HFF-Myc (cell line): ENCODE data around the gene ZNF574.

ENCODE experiments used
- DNase-seq: peaks from one replicate; pipeline ENCODE4 v3.0.0-alpha.2; 2011; ENCODE audit warnings: low read depth; ENCODE audit errors: extremely low read depth
- H3K4me3 ChIP-seq: replicated peaks from 2 replicates; pipeline ENCODE4 v1.5.1; 2011; ENCODE audit warnings: low read depth, mild to moderate bottlenecking, control low read depth, low read length
- TF ChIP-seq, protein P1 (sequence below): IDR thresholded peaks from 2 replicates; pipeline ENCODE4 v1.5.1; 2012; ENCODE audit warnings: mild to moderate bottlenecking, low read depth, low read length, control low read depth; ENCODE audit errors: missing control alignments

Gene ZNF574

DNA sequence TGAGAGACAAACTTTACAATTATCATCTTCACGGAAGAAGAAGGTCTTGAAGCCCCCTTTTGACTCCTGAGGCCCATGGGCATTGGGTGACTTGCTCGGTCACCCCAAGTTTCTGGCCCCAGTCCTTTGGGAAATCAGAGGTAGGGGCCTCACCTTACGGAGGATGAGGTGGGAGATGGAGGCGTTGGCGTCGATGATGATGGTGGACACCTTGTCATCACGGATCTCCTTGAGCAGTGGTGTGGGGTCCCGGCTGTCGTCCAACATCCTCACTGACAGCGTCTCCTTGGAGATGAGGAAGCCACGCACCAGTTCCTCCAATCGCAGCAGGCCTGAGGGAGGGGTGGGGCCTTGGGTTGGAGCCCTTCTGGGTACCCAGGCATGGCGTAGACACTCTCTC, 16.8 kb upstream of the ZNF574 start:
- TF ChIP-seq, protein P1, sequence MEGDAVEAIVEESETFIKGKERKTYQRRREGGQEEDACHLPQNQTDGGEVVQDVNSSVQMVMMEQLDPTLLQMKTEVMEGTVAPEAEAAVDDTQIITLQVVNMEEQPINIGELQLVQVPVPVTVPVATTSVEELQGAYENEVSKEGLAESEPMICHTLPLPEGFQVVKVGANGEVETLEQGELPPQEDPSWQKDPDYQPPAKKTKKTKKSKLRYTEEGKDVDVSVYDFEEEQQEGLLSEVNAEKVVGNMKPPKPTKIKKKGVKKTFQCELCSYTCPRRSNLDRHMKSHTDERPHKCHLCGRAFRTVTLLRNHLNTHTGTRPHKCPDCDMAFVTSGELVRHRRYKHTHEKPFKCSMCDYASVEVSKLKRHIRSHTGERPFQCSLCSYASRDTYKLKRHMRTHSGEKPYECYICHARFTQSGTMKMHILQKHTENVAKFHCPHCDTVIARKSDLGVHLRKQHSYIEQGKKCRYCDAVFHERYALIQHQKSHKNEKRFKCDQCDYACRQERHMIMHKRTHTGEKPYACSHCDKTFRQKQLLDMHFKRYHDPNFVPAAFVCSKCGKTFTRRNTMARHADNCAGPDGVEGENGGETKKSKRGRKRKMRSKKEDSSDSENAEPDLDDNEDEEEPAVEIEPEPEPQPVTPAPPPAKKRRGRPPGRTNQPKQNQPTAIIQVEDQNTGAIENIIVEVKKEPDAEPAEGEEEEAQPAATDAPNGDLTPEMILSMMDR: no peak
- no peak overlapping the region for H3K4me3 ChIP-seq
- no peak for DNase-seq

DNA sequence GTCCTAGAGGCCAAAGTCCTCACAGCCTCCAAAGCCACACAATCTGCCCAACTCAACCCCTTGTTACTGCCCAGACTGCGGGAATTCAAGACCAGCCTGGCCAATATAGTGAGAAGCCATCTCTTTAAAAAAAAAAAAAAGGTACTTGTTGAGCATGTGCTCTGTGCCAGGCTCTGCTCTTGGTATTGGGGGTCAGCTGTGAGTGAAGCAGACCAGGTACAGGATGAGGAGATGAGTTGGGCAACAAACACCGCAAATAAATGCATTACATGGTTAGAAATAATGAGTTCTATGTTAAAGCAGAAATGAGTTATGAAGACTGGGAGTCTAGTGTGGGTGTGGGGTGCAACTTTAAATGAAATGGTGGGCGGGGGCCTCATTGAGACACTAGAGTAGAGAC, 15.8 kb upstream of the ZNF574 start:
- H3K4me3 ChIP-seq: no peak overlapping the region
- TF ChIP-seq, protein P1: no peak
- DNase-seq: no peak

DNA sequence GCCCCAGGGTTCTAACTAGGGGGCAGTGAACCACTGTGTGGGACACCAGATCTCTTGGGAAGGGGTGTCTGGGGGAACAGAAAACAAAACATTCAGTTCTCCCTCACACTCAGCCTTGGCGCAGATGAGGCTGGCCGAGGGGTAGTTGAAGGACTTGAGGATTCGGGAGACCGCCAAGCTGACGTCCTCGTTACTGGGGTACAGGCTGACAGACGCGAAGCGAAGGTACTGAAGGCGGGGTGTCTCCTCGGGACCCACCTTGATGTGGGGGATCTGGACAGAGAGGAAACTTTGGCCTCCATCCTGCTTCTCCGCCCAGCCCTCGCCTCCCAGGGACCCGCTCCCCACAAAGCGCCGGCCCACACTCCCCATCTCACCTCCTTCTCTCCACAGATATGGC, 13.6 kb upstream of the ZNF574 start:
- no peak for DNase-seq
- TF ChIP-seq, protein P1: no peak
- no peak overlapping the region for H3K4me3 ChIP-seq

DNA sequence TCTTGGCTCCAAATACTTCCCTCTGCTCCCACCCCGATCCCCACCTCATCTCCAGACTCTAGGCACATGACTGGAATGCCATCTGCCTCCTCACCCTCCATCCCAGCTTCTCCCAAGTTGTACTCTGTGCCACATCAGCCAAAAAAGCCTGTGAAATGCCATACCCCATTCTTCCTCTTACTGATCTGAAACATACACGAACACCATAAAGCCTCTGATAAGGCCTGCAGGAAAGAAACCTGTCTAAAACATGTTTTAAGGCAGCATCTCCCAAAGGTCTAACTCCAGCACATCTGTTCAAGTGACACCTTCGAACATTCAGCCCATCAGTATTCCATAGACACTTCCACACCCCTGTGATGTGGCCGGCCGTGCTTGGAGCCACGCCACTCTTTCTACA, 11.5 kb upstream of the ZNF574 start:
- DNase-seq: no peak
- TF ChIP-seq, protein P1: no peak
- H3K4me3 ChIP-seq: no peak overlapping the region

DNA sequence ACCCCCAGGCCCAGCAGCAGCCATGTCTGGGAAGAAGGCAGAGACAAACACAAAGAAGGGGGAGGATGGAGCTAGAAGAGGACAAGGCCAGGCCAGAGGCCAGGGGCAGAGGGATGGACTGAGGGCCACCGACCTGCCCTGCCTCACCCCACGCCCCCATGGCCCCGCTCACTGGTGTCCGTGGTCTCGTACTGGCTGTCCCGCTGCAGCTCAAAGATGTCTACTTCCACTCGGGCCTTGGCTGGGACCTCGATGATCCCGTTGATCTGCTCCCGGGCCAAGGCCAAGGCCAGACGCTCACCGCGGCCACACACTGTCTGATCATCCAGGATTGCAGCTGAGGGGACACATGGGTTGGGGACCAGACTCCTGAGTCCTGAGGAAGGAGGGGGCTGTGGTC, 10.9 kb upstream of the ZNF574 start:
- no peak for DNase-seq
- H3K4me3 ChIP-seq: no peak overlapping the region
- TF ChIP-seq, protein P1: no peak

DNA sequence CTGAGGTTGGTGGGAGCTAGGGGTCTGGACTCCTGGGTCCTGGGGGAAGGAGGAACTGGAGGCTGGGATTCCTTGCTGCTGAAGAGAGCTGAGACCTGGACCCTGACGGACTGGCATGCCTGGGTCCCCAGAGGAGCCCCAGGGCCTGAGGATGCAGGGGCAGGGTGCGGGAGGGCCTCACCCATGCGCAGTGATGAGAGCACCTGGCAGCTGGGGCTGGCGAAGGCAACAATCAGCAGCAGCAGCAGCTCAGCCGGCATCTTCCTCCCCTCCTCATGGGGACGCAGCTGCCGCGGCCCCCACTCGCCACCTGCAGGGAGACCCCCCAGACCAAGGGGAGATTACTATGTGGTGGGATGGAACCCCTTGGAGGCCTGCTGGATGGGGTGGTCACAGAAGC, 10.5 kb upstream of the ZNF574 start:
- H3K4me3 ChIP-seq: no peak overlapping the region
- TF ChIP-seq, protein P1: no peak
- DNase-seq: no peak

DNA sequence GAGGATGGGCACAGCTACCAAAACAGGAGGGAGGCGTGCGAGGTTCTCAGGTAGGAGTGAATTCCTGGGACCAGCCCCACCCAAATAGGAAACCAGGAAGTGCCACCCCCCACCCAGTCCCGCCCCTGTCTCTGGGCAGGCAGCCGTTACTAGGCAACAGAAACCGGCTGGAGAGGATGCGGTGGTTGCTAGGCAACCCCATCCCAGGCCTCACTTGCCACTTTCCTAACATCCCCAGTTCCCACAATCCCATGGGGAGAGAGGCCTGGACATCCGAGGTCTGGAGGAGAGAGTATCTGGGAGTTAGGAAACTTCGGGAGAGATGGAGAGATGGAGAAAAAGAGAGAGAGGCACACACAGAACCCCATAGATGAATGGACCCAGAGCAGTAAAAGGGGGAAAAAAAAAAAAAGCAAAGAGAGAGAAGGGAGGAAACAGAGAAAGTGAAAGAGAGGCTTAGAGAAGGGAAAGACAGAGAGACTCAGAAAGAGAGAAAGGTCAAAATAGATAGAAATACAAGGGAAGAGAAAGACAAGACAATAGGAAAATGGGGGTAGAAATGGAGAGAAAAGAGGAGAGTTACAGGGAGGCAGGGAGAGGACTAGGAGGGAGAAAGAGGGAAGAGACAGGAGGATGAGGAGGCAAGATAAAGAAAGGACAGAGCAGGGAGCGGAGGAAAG, 9.8 kb upstream of the ZNF574 start:
- DNase-seq: no peak
- no peak overlapping the region for H3K4me3 ChIP-seq
- TF ChIP-seq, protein P1: no peak
